WI38 (cell line): ENCODE data around the gene SYT7.
A peak's percentile ranks its signal among the peaks of the same experiment; 100 is the strongest.

Experiments used
- H3K4me3 ChIP-seq: 2 replicates; pipeline ENCODE4 v1.5.1; 2011; ENCODE audit warnings: low read depth, mild to moderate bottlenecking, control low read depth, low read length
- TF ChIP-seq, protein P1 (sequence below): IDR thresholded peaks from 2 replicates; pipeline ENCODE4 v1.5.1; 2012; ENCODE audit warnings: low read depth, mild to moderate bottlenecking, control low read depth, low read length

Gene SYT7

DNA sequence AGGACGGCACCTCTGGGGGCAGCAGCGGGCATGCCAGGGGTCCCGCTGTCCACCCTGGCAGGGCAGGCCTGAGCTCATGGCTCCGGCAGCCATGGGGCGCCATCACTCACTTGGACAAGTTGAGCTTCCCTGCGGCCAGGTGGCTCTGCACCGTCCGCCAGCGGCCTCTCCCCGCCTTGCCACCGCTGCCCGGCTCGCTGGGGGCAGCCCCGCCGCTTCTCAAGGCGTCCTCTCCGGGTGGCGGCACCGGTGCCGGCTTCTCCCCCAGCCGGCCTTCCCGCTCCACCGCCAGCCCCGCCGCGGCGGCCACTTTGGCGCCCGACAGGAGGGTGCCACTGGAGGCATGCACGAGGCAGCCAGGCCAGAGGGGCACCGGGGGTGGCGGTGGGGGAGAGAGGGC is 35.0 kb downstream of the SYT7 start:
- TF ChIP-seq, protein P1, sequence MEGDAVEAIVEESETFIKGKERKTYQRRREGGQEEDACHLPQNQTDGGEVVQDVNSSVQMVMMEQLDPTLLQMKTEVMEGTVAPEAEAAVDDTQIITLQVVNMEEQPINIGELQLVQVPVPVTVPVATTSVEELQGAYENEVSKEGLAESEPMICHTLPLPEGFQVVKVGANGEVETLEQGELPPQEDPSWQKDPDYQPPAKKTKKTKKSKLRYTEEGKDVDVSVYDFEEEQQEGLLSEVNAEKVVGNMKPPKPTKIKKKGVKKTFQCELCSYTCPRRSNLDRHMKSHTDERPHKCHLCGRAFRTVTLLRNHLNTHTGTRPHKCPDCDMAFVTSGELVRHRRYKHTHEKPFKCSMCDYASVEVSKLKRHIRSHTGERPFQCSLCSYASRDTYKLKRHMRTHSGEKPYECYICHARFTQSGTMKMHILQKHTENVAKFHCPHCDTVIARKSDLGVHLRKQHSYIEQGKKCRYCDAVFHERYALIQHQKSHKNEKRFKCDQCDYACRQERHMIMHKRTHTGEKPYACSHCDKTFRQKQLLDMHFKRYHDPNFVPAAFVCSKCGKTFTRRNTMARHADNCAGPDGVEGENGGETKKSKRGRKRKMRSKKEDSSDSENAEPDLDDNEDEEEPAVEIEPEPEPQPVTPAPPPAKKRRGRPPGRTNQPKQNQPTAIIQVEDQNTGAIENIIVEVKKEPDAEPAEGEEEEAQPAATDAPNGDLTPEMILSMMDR = no peak
- H3K4me3 ChIP-seq = no peak overlapping the region

DNA sequence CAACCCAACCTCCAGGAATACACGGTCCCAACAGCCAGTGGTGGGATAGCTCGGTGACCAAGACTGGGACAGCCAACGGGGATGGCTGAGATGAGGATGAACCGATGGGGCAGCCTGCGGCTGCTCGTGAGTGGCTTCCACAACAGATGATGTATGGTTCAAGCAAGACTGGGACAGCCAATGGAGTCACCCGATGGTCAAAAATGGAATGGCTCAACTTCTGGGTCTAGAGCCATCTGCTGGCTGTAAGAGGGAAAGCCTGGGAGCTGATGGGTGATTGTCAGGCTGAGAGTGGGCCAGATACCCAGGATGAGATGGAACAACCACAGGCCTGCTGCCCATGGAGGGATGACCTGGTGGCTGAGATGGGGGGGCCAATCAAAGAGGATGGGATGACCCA is 35.5 kb downstream of the SYT7 start:
- TF ChIP-seq, protein P1 = peak; percentile 35; the same call in 1 of the 2 replicates
- H3K4me3 ChIP-seq = no peak overlapping the region

DNA sequence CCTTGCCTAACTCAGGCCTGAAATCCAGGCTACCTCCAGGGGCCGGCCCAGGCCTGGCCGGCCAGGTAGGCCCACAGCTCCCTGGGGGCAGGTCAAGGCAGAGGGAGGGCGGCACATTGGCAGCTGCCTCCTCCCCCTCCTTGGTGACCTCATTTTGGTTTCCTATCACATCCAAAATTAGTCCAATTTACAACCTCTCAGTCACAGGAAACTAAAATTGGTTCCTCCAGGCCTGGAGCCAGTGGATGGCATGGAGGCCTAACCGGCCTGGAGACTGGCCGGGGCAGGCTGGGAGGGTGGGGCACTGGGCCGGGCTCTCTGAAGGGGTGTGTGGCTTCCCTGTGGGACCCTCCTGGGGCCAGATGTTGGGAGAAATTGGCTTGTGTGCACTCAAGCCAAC is 36.4 kb downstream of the SYT7 start:
- TF ChIP-seq, protein P1 = no peak
- no peak overlapping the region for H3K4me3 ChIP-seq

DNA sequence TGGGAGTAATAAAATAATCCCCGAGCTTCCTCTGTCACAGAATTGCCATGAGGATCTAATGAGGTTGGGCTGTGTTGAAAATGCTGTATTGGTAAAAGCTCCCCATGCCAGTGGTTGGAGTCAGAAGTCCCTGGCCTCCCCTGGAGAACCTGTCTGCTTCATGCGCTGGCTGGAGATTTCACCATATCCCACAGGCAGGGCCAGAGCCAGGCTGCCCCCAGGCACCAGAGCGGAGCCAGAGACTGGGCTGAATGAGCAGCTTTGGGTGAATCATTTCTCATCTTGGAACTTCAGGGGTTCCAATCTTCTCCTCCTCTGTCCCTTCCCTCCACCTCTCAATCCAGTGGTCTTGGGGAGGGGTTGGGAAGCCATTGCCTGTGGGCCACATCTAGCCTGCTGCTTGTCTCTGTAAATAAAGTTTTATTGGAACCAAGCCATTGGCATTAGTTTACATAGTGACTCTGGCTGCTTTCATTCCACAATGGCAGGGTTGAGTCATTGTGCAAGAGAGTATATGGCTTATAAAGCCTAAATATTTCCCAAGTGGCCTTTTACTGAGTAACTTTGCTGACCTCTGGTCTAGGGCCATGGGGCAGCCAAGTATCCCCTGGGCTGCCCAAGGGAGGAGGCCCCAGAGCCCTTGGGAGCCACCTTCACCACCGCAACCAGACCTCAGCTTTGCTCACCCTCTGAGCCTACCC is 37.1 kb downstream of the SYT7 start:
- H3K4me3 ChIP-seq = no peak overlapping the region
- TF ChIP-seq, protein P1 = no peak

DNA sequence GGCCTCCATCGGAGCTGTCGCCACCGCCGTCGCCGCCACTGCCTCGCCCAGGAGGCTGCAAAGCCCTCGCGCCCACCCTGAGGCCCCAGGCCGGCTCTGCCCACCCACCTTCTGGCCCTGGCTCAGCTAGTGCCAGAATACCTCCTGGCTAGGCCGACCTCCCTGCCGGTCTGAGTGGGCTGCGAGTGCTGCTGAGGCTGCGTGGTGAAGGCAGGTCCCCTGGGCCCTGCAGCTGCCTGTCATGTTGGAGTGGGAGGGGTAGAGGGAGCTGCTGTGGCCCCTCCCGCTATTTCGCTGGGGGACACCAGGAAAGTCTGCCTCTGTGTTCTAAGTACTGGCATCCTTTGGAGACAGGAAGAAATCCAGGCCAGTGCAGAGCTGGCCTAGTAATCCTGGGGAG is 38.2 kb downstream of the SYT7 start:
- TF ChIP-seq, protein P1 = no peak
- H3K4me3 ChIP-seq = no peak overlapping the region

DNA sequence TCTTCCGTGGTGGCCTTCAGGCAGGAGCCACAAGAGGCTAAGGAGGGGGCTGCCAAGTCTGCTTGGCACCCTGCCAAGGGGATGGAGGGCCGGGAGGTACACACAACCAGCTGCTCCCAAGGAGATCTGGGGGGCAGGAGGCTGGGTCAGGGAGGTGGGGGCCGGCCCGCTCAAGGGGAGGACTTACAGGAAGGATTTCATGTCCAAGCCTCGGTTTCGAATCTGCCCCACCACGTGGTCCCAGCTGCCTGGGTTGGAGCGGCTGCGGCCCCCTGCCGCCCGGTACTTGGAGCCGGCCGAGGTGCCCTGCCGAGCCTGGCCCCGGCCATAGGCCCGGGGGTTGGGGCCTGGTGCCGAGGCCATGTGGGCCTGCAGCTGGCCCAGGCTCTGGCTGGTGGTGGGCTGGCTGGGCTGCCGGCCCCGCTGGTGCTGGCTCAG is 38.8 kb downstream of the SYT7 start:
- TF ChIP-seq, protein P1 = no peak
- H3K4me3 ChIP-seq = no peak overlapping the region

DNA sequence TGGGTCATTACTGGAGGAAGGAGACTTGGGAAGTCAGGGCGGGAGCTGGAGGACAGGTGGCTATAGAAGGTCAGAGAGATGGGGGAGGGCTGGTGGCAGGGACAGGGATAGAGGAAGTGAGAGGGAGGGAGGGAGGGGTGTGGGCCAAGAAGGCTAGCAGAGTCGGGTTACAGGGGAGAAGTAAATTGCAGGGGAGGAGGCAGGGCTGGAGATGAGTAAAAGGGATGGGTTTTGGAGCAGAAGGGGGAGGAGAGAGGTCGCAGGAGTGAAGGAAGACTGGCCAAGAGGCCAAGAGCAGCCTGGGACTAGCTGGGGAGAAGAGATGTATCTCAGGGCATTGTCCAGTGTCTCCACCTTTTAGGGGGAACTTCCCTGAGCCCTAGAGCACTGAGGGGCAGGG is 39.3 kb downstream of the SYT7 start:
- H3K4me3 ChIP-seq = no peak overlapping the region
- TF ChIP-seq, protein P1 = no peak
